ENCODE data around the gene AMBRA1. TPM values are rescaled to one million over a fixed set of nuclear protein-coding genes. Genes with fewer than 3 reads are reported as not detected.

AMBRA1 gene
- total and polyA plus RNA-seq, 8 donors, result 6.8 to 18.7 (median 11.1) TPM

DNA sequence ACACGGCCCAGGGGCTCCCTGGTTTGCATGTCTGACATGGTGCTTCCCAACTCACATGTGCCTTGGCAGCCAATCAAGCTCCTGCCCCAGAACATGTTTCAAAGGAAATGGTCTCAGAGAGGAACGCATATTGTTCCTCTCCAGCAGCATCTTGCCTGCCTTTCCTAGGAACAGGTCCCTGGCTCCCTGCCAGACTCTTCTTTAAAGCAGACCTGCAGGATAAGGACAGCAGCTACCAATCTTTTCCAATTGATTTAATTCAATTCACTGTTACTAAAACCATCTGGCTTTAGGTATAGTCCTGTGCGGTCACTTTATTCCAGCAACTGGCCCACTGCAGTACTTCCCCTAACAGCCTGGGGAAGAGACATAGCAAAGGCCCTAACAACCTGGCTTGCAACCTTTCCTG, 79.9 kb downstream of the AMBRA1 start:
- 71 to 76% methylated on average over 3 of the region's 3 CpGs for WGBS, 2 donors
- ATAC-seq, result peak in 3 of 4 donors; percentile 29 to 59 (median 46)
- FAIRE-seq, result no peak

DNA sequence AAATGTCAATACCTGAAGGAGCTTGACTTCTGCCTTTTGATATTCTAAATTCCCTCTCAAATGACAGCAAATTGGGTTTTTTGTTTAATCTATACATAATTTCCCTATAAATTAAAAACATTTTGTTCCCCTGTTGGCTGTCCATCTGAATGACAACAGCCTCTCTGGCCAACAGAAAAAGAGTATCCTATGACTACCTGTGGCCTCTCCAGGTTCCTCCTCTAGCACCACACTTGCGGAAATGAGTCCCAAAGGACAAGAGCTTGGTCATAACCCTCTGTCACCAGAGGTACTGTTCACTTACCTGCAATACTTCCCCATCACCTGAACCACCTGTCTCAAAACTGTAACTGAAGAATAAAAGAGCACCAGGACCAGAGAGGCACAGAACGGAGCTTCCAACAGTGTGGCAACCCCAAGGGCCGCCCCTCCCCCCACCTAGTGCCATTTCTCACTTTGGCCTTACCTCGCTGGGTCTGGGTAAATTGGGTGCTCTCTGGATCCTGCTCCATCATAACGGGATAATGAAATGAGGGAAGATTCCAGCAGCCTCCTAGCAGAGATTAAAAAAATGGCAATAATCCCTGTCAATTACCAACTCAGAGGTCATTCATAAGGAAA, 81.5 kb downstream of the AMBRA1 start:
- H3K4me1 ChIP-seq, result no peaks in the 10 kb centered on the region
- DNase-seq, result no peak
- intact Hi-C loops (cut with DNase I), result no loop called here
- no peaks in the 10 kb centered on the region for H3K9me3 ChIP-seq
- FAIRE-seq, result no peak
- TF ChIP-seq, protein P1, sequence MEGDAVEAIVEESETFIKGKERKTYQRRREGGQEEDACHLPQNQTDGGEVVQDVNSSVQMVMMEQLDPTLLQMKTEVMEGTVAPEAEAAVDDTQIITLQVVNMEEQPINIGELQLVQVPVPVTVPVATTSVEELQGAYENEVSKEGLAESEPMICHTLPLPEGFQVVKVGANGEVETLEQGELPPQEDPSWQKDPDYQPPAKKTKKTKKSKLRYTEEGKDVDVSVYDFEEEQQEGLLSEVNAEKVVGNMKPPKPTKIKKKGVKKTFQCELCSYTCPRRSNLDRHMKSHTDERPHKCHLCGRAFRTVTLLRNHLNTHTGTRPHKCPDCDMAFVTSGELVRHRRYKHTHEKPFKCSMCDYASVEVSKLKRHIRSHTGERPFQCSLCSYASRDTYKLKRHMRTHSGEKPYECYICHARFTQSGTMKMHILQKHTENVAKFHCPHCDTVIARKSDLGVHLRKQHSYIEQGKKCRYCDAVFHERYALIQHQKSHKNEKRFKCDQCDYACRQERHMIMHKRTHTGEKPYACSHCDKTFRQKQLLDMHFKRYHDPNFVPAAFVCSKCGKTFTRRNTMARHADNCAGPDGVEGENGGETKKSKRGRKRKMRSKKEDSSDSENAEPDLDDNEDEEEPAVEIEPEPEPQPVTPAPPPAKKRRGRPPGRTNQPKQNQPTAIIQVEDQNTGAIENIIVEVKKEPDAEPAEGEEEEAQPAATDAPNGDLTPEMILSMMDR (IDR thresholded peaks at IDR 0.05), result no peak
- ATAC-seq, result no peak
- H3K4me3 ChIP-seq, result no peak overlapping the region
- H3K27ac ChIP-seq, result no peak overlapping the region
- 96 to 98% methylated on average over 5 of the region's 5 CpGs for WGBS, 2 donors
- peaks cover 0 to 4% (median 0%) of the 10 kb centered on the region in 3 donors for H3K36me3 ChIP-seq
- no peaks in the 10 kb centered on the region for H3K27me3 ChIP-seq

More for the DNA sequence above, 79.9 kb downstream of the AMBRA1 start:
- no peaks in the 10 kb centered on the region for H3K36me3 ChIP-seq
- no peaks in the 10 kb centered on the region for H3K9me3 ChIP-seq
- TF ChIP-seq, protein P1 (IDR thresholded peaks at IDR 0.05), result no peak
- no peak overlapping the region for H3K4me3 ChIP-seq
- intact Hi-C loops (cut with DNase I), result no loop called here
- DNase-seq, result peak in 1 of 6 donors; percentile 17
- no peak overlapping the region for H3K27ac ChIP-seq
- no peaks in the 10 kb centered on the region for H3K27me3 ChIP-seq
- peaks cover 0 to 2% (median 0%) of the 10 kb centered on the region in 3 donors for H3K4me1 ChIP-seq

DNA sequence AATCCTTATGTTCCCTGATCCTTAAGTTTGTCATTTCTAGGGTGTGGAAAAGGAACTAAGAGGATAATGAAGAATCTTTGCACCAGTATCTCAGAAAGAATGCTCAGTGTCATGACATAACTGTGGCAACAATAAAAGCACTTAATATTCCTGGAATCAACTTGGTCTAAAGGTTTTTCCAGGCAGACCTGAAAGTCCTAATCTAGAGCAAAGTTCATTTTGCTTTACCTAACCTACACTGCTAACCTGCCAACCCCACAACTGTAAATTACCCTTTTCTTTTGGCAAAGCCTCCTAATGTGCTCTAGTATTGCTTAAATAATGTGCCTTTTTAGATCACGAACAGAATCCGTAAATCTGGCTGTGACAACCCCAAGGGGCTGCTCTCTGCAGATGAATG, 82.5 kb downstream of the AMBRA1 start:
- DNase-seq (no peak), FAIRE-seq (no peak), ATAC-seq (peak in 2 of 4 donors; percentile 18 to 34)
- Histone ChIP-seq H3K4me1 (no peaks in the 10 kb centered on the region), H3K36me3 (peaks cover 0 to 4% (median 0%) of the 10 kb centered on the region in 3 donors), H3K27me3 (no peaks in the 10 kb centered on the region), H3K9me3 (no peaks in the 10 kb centered on the region), H3K27ac (no peak overlapping the region), H3K4me3 (no peak overlapping the region)
- TF ChIP-seq, protein P1 (IDR thresholded peaks at IDR 0.05), result no peak
- 23 to 38% methylated on average over 2 of the region's 2 CpGs for WGBS, 2 donors
- intact Hi-C loops (cut with DNase I), result no loop called here

DNA sequence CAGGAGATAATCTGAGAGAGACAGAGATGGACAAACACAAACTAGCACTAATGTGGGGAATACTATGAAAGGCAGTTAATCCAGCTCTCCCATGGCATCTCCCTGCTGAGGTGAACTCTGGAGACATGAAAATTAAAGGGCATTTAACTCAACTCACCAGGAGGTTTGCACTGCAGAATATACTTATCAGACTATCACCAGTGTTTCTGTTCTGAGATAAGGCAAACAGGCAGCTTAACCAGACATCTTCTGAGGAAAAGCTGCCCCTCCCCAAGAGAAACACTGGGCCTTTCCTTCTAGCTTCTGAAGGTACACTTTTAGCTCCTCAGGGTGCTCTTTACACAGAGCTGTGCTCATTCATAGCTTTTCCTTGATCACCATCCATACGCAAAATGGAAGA, 85.5 kb downstream of the AMBRA1 start:
- 96 to 100% methylated on average over 1 of the region's 1 CpG for WGBS, 2 donors
- H3K27me3 ChIP-seq, result no peaks in the 10 kb centered on the region
- TF ChIP-seq, protein P1 (IDR thresholded peaks at IDR 0.05), result no peak
- H3K36me3 ChIP-seq, result peaks cover 0 to 8% (median 0%) of the 10 kb centered on the region in 3 donors
- no peaks in the 10 kb centered on the region for H3K4me1 ChIP-seq
- FAIRE-seq (no peak), DNase-seq (no peak), ATAC-seq (no peak)
- H3K27ac ChIP-seq, result no peak overlapping the region
- no peaks in the 10 kb centered on the region for H3K9me3 ChIP-seq
- intact Hi-C loops (cut with DNase I), result no loop called here
- no peak overlapping the region for H3K4me3 ChIP-seq

DNA sequence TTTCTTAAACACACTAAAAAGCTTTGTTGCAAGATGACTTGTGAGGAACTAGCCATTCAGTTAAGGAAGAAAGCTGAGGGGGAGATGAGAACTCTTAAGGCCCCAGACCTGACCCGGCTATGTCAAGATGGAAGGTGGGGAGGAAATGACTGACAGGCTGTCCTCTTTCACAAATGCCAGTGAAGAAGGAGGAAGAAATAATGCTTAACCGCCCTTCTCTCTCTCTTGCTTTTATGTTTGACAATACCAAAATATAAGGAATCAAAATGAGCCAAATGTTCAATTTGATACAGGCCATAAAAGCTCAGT, 87.4 kb downstream of the AMBRA1 start:
- ATAC-seq (no peak), DNase-seq (no peak), FAIRE-seq (no peak)
- H3K27me3 ChIP-seq, result no peaks in the 10 kb centered on the region
- no peak overlapping the region for H3K4me3 ChIP-seq
- TF ChIP-seq, protein P1 (IDR thresholded peaks at IDR 0.05), result no peak
- intact Hi-C loops (cut with DNase I), result no loop called here
- WGBS, 2 donors, result 88 to 96% methylated on average over 2 of the region's 2 CpGs
- peaks cover 0 to 8% (median 0%) of the 10 kb centered on the region in 3 donors for H3K36me3 ChIP-seq
- no peaks in the 10 kb centered on the region for H3K4me1 ChIP-seq
- H3K9me3 ChIP-seq, result no peaks in the 10 kb centered on the region
- H3K27ac ChIP-seq, result no peak overlapping the region

All from pancreas (tissue), 10 donors.